Activated CD8-positive, alpha-beta T cell treated with anti-CD3 and anti-CD28 coated beads for 36 hours (primary cell): ENCODE measurements around the gene PTX4. TPM values are rescaled to one million over a fixed set of nuclear protein-coding genes. Genes with fewer than 3 reads are reported as not detected.

Experiments
- ATAC-seq: fragments of 200-7000 bp; cut with Tn5 transposase; one replicate; pipeline ENCODE4 v1.10.0; 2021; ENCODE audit warnings: mild to moderate bottlenecking, moderate library complexity
- CTCF ChIA-PET: fragments of 350-600 bp; sonication (Branson Sonifier 250); formaldehyde crosslinking; loops from one replicate; lab custom pipeline; 2021; ENCODE audit warnings: antibody characterized with exemption; lab: Charles Lee
- POLR2A ChIA-PET: fragments of 350-600 bp; sonication (Branson Sonifier 250); formaldehyde crosslinking; loops from one replicate; lab custom pipeline; 2021; ENCODE audit warnings: antibody characterized with exemption; lab: Charles Lee
- DNase-seq: peaks from one replicate; pipeline ENCODE4 v3.0.0-alpha.2; 2020
- H3K27ac Mint-ChIP-seq: one replicate; pipeline ENCODE4 v1.8.0; 2021; ENCODE audit warnings: mild to moderate bottlenecking, mixed read lengths
- H3K27me3 Mint-ChIP-seq: one replicate; pipeline ENCODE4 v1.8.0; 2021; ENCODE audit warnings: mixed read lengths
- H3K36me3 Mint-ChIP-seq: one replicate; pipeline ENCODE4 v1.8.0; 2021; ENCODE audit warnings: low read depth, mixed read lengths
- H3K4me1 Mint-ChIP-seq: one replicate; pipeline ENCODE4 v1.8.0; 2021; ENCODE audit warnings: low read depth, mixed read lengths
- H3K4me3 Mint-ChIP-seq: one replicate; pipeline ENCODE4 v1.8.0; 2021; ENCODE audit warnings: mild to moderate bottlenecking, moderate library complexity, mixed read lengths
- H3K9me3 Mint-ChIP-seq: one replicate; pipeline ENCODE4 v1.8.0; 2021; ENCODE audit warnings: mixed read lengths
- CTCF ChIP-seq: fragments of 200-600 bp; IDR thresholded peaks from one replicate; pipeline ENCODE4 v1.8.0; 2022; ENCODE audit warnings: antibody characterized with exemption, mild to moderate bottlenecking
- intact Hi-C: fragments of 100-400 bp; cut with micrococcal nuclease; formaldehyde crosslinking; loops from one replicate; pipeline ENCODE4 v1.10.0; 2022
- total RNA-seq, 2 experiments: library from RNA; stranded (reverse); gene quantifications; one replicate each; pipeline ENCODE4 v1.2.3, GENCODE V29; 2021

PTX4 gene
- total RNA-seq, 2 experiments from 2014 or later: not detected

- peaks cover 21% of the 10 kb centered on the region for H3K4me1 Mint-ChIP-seq
- DNase-seq: no peak
- no peak overlapping the region for H3K27ac Mint-ChIP-seq
- no peak for ATAC-seq
- H3K9me3 Mint-ChIP-seq: no peaks in the 10 kb centered on the region
- H3K36me3 Mint-ChIP-seq: no peaks in the 10 kb centered on the region
- ChIA-PET POLR2A (interaction anchor here (0.8 kb wide), 1 partner anchor 9 kb away, joined by 3 read pairs; no protein-coding TSS in a partner anchor), CTCF (no interaction called here)
- TF ChIP-seq CTCF: no peak
- no peak overlapping the region for H3K4me3 Mint-ChIP-seq
- intact Hi-C loops: no loop called here
- no peaks in the 10 kb centered on the region for H3K27me3 Mint-ChIP-seq
These were observed 40.3 kb upstream of the PTX4 start for GRCh38 chr16:1528921-1529537.

GRCh38 chr16:1527836-1528811 lies 39.4 kb upstream of the PTX4 start:
- Mint-ChIP-seq H3K9me3 (no peaks in the 10 kb centered on the region), H3K36me3 (no peaks in the 10 kb centered on the region), H3K27me3 (no peaks in the 10 kb centered on the region), H3K4me1 (peaks cover 21% of the 10 kb centered on the region), H3K4me3 (no peak overlapping the region), H3K27ac (no peak overlapping the region)
- POLR2A ChIA-PET: interaction anchor here (0.8 to 2.1 kb wide), 3 partner anchors 10 to 34 kb away, joined by 3 to 6 read pairs (median 3); no protein-coding TSS in a partner anchor
- ATAC-seq (no peak), DNase-seq (no peak)
- CTCF ChIA-PET: no interaction called here
- intact Hi-C loops: no loop called here
- TF ChIP-seq CTCF: no peak

GRCh38 chr16:1526608-1527555 lies 38.1 kb upstream of the PTX4 start:
- CTCF ChIA-PET: no interaction called here
- Mint-ChIP-seq H3K9me3 (no peaks in the 10 kb centered on the region), H3K4me3 (peak overlapping the region; percentile 72), H3K4me1 (peaks cover 21% of the 10 kb centered on the region), H3K36me3 (no peaks in the 10 kb centered on the region), H3K27ac (peak overlapping the region; percentile 61), H3K27me3 (no peaks in the 10 kb centered on the region)
- intact Hi-C loops: no loop called here
- TF ChIP-seq CTCF: no peak
- ATAC-seq (peak; percentile 54), DNase-seq (peak; percentile 36)
- POLR2A ChIA-PET: interaction anchor here (0.8 to 2.1 kb wide), 3 partner anchors 8 to 11 kb away, joined by 3 to 8 read pairs (median 6); no protein-coding TSS in a partner anchor

- intact Hi-C loops: no loop called here
- Mint-ChIP-seq H3K27me3 (no peaks in the 10 kb centered on the region), H3K27ac (peak overlapping the region; percentile 78), H3K4me1 (peaks cover 21% of the 10 kb centered on the region), H3K36me3 (no peaks in the 10 kb centered on the region), H3K9me3 (no peaks in the 10 kb centered on the region), H3K4me3 (peak overlapping the region; percentile 72)
- TF ChIP-seq CTCF: no peak
- POLR2A ChIA-PET: interaction anchor here (0.5 to 1.8 kb wide), 6 partner anchors 8 to 207 kb away, joined by 3 to 8 read pairs (median 4); partner anchors contain the start of genes IFT140, TELO2 and TMEM204
- peak; percentile 37 for DNase-seq
- ATAC-seq: peak; percentile 57
- CTCF ChIA-PET: no interaction called here
These were observed 37.3 kb upstream of the PTX4 start for GRCh38 chr16:1525871-1526607.
